ENCODE data around the gene ETNK2. TPM values are rescaled to one million over a fixed set of nuclear protein-coding genes. Genes with fewer than 3 reads are reported as not detected.

ETNK2 gene
- total RNA-seq, 4 donors from 2014 or later = 0.66 to 3.1 (median 2.3) TPM

GRCh38 chr1:204142032-204142974 lies 9.5 kb downstream of the ETNK2 start:
- Histone ChIP-seq H3K4me1 (no peaks in the 10 kb centered on the region), H3K36me3 (no peaks in the 10 kb centered on the region), H3K9me3 (no peaks in the 10 kb centered on the region), H3K27me3 (no peaks in the 10 kb centered on the region), H3K27ac (no peak overlapping the region), H3K4me3 (no peak overlapping the region)
- TF ChIP-seq CTCF (IDR thresholded peaks at IDR 0.05 in 4 of 5, conservative IDR thresholded peaks at IDR 0.05 in 1 of 5) (no peak), POLR2A (IDR thresholded peaks at IDR 0.05) (no peak)
- in situ Hi-C loops (cut with MboI; ENCODE audit: low sequenced_read_pairs in 4 of 4) (no loop called here), intact Hi-C loops (cut with DNase I; ENCODE audit: low total_unique reads) (no loop called here)
- DNase-seq = no peak
- no peak for ATAC-seq

GRCh38 chr1:204141131-204141530 lies 10.7 kb downstream of the ETNK2 start:
- TF ChIP-seq CTCF (IDR thresholded peaks at IDR 0.05 in 4 of 5, conservative IDR thresholded peaks at IDR 0.05 in 1 of 5) = no peak
- TF ChIP-seq POLR2A (IDR thresholded peaks at IDR 0.05) = no peak
- ATAC-seq (no peak), DNase-seq (no peak)
- Histone ChIP-seq H3K4me1 (no peaks in the 10 kb centered on the region), H3K9me3 (no peaks in the 10 kb centered on the region), H3K27me3 (no peaks in the 10 kb centered on the region), H3K4me3 (no peak overlapping the region), H3K27ac (no peak overlapping the region), H3K36me3 (no peaks in the 10 kb centered on the region)
- in situ Hi-C loops (cut with MboI; ENCODE audit: low sequenced_read_pairs in 4 of 4) (no loop called here), intact Hi-C loops (cut with DNase I; ENCODE audit: low total_unique reads) (no loop called here)

GRCh38 chr1:204139952-204140351 lies 11.9 kb downstream of the ETNK2 start:
- Histone ChIP-seq H3K4me3 (no peak overlapping the region), H3K27me3 (no peaks in the 10 kb centered on the region), H3K4me1 (no peaks in the 10 kb centered on the region), H3K9me3 (no peaks in the 10 kb centered on the region), H3K36me3 (no peaks in the 10 kb centered on the region), H3K27ac (no peak overlapping the region)
- ATAC-seq (no peak), DNase-seq (no peak)
- in situ Hi-C loops (cut with MboI; ENCODE audit: low sequenced_read_pairs in 4 of 4) = loop anchor here in 1 of 4 donors (10.0 kb wide), 1 partner anchor 65 kb away; the partner anchor contains the start of gene SOX13
- intact Hi-C loops (cut with DNase I; ENCODE audit: low total_unique reads) = no loop called here
- no peak for TF ChIP-seq CTCF (IDR thresholded peaks at IDR 0.05 in 4 of 5, conservative IDR thresholded peaks at IDR 0.05 in 1 of 5)
- TF ChIP-seq POLR2A (IDR thresholded peaks at IDR 0.05) = no peak

GRCh38 chr1:204139088-204139487 lies 12.8 kb downstream of the ETNK2 start:
- intact Hi-C loops (cut with DNase I; ENCODE audit: low total_unique reads) = no loop called here
- Histone ChIP-seq H3K27ac (no peak overlapping the region), H3K36me3 (no peaks in the 10 kb centered on the region), H3K4me3 (no peak overlapping the region), H3K9me3 (no peaks in the 10 kb centered on the region), H3K27me3 (no peaks in the 10 kb centered on the region), H3K4me1 (no peaks in the 10 kb centered on the region)
- in situ Hi-C loops (cut with MboI; ENCODE audit: low sequenced_read_pairs in 4 of 4) = loop anchor here in 1 of 4 donors (10.0 kb wide), 1 partner anchor 64 kb away; the partner anchor contains the start of gene SOX13
- TF ChIP-seq POLR2A (IDR thresholded peaks at IDR 0.05) = no peak
- no peak for TF ChIP-seq CTCF (IDR thresholded peaks at IDR 0.05 in 4 of 5, conservative IDR thresholded peaks at IDR 0.05 in 1 of 5)
- no peak for ATAC-seq
- DNase-seq = no peak
